Fibroblast of skin of right quadriceps (primary cell): ENCODE measurements around the gene RASSF3.
"Not testable (repeated sequence)": the region's sequence is repeated elsewhere in the genome, so short reads cannot be mapped to it uniquely, and the experiment has no call there.

Experiments
- DNase-seq: peaks from one replicate; pipeline ENCODE4 v3.0.0-alpha.2; 2013

Gene RASSF3

DNA sequence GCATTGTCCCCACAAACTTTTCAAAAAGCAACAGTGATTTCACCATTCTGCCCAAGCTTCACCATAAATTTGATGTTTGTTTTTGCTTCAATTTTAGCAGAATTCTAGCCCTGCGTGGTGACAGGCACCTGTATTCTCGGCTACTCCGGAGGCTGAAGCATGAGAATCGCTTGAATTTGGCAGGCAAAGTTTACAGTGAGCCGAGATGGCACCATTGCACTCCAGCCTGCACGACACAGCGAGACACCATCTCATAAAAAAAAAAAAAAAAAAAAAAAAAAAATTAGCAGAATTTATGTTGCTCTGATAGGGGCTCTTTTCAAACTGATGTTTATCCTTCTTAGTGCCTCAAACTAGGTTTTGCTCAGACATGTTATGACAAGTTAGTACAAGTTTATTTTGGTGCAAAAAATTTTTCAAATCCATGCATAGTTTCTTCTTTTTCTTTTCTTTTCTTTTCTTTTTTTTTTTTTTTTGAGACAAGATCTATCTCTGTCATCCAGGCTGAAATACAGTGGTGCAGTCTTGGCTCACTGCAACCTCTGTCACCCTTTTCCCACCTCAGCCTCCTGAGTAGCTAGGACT, 24.3 kb downstream of the RASSF3 start:
- DNase-seq, result no peak

DNA sequence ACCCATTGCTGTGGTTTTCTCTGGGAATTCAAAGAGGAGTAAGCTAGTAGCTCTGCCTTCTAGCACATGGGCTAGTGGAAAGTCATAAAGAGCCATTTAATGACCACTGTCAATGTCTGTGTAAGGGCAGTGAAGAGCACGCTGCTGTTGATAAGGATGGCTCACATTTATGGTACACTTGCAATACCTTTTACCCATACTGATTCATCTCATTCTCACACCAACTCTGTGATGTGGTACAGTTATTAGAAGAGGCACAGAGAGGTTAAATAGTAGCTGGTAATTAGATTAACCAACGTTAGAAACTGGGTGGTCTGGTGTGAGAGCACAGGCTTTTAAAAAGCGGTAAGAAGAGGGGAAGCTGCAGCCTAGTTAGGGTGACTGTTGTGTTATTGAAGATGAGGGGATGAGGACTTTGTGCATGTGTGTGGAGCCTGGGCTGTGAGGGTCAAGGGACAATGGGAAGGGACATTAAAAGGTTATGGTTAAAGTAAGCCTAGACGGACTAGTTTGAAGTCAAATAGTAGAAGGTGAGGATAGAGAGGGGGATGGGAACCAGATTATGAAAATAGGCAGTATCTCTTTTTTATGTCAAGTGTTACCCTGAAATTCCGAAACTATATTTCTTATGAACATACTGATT, 25.2 kb downstream of the RASSF3 start:
- DNase-seq, result no peak

DNA sequence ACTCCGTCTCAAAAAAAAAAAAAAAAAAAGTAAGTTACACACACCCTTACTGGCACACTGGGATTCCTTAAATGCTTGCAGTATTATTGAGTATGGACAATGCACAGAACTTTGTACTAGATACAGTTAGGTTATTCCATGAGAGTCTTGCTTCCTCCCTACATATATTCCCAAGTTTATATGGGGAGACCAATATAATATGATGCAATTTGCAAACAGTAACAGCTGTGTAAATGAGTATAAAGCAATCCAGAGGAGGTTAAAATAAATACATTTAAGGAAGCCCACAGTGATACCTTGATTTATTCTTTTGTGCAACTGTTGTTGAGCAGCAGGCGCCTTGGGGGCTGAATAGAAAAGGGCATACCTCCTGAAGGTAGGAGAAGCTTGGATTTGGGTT, 26.6 kb downstream of the RASSF3 start:
- DNase-seq, result no peak

DNA sequence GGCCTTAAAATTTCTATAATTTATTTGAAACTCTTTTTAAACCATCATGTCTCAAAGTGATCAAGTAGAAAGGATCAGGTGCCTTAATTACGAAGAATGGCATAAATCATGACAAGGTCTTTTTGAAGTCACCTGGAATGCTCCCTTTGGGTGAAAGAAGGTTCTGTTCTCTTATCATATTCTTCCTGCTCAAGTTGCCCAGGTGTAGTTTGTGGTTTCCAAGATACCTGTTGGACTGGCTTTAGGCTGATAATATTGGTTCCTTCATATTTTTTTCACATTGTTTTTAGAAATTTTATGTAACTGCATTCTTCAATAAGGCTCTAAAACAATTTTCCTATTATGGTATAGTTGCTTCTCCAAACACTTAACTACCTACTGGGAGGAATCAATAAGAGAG, 29.2 kb downstream of the RASSF3 start:
- no peak for DNase-seq

DNA sequence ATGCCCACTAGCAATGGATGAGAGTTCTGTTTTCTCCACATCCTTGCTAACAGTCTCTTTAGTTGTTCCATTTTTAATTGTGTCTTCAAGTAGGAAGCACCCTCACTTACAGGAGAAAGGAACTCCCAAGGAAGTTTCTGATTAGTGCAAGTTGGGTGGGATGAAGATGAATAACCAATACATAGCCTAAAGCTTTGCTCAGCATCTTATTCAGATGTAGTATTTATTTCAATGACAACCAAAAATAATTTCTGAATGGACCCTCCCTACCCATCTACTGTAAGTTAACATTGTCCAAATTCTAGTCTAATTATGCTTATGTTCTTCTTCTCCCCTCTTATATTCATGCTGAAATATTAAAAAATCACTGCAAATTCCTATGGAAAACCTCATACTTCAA, 36.0 kb downstream of the RASSF3 start:
- DNase-seq, result no peak

DNA sequence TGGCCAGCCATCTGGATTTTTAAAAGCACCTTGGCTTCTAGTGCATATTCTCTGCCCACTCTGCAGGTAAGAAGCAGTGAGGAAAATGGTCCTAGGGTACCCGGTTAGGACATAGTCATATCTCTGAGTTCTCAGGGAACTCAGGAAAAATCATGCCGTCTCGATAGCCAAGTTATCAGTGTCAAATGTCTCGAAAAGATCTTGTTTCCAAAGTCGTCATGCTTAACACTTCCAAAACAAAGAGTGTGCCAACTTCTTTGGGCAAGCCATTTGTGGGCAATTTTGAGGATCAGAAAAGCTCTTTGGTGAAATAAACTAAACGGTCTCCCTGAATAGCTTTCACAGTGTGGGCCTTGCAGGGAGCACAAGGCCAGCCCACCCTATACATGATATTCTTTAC, 39.2 kb downstream of the RASSF3 start:
- no peak for DNase-seq

DNA sequence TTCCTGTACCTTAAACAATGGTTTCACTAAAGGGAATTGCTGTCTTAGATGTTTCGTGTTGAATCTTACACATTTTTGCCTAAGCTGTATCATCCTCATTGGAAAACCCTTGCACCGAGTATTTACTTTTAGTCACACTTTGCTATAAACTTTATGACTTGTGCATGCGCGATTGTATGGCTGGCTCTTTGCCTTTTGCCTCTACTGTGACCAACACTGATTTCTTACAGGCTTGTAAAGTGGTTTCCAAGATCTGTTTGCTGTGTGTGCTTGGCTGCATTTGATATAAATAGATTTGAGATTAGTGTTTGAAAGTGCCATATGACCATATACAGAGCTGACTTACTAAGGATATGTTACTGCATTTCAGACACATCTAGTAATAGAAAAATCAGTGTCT, 40.5 kb downstream of the RASSF3 start:
- DNase-seq, result peak; percentile 28

DNA sequence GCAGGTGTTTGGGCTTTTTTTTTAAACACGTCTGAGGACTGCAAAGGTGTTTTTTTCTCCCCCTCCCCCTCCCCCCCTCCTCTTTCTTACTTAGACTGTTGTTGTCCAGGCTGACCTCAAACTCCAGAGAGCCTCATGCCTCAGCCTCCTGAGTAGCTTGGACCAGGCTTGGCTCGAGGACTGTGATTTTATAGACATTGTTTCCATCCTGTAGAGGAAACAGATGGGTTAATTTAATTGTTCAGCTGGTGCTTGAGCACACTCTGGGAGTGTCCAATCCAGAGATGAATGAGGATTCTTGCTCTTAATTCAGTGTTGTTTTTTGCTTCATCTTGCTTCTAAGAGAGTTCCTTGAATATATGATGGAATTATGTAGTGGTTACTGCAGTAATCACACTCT, 42.1 kb downstream of the RASSF3 start:
- no peak for DNase-seq

DNA sequence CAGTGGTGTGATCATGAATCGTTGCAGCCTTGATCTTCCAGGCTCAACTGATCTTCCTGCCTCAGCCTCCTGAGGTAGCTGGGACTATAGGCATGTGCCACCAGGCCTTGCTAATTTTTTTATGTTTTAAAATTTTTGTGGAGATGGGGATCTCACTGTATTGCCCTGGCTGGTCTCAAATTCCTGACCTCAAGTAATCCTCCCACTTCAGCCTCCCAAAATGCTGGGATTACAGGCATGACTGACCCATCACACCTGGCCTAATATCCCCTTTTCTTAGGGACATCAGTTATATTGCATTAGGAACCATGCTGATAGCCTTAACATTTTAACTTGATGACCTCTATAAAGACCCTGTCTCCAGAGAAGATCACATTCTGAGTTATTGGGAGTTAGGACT, 42.8 kb downstream of the RASSF3 start:
- no peak for DNase-seq

DNA sequence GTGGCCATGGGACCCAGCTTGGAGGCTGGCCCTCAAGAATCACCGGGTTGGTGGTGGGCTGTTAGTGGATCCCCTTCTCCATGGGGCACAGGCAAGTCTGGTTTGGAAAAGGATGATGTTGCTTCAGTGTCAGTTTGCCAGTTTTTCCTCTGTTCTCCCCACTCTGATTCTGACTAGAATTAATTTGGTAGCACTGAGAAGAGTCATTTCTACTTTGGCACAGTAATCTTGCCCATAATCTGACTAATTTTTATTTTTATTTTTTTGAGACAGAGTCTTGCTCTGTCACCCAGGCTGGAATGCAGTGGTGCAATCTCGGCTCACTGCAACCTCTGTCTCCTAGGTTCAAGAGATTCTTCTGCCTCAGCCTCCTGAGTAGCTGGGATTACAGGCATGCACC, 43.6 kb downstream of the RASSF3 start:
- not testable (repeated sequence) for DNase-seq

DNA sequence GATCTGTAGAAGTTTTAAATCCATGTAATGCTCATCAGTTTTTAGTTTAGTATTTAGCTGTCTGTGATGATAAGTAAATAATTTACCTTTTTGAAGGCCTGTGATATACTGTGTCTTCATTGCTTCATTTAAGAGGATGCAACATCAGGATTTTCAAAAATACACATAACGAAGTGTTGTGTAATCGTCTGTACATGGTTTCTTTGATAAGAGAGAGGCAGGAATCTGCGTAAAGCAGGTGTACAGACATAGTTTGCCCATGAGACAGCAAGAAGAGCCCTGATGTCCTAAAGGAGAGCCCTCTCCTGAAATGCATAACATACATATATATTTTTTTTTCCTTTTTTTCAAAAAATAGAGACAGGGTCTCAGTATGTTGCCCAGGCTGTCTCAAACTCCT, 44.8 kb downstream of the RASSF3 start:
- DNase-seq, result no peak

DNA sequence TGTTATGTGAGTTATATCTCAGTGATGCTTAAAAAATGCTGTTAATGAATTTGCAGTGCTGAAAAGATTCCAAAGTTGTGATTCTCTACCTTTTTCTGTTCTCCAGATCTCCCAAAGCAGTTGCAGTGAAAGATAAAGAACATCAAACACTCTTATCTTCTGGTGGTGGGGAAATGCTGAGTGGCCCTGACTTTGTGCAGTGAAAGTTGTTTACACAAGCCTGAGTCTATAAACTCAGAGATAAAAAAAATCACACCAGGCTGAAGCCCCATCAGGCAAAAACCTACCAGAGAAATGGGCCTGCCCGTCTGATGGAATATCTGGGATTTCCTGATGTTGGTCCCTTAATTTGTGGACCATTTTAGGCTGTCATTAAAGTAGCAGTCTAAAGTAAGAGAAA, 46.1 kb downstream of the RASSF3 start:
- no peak for DNase-seq

DNA sequence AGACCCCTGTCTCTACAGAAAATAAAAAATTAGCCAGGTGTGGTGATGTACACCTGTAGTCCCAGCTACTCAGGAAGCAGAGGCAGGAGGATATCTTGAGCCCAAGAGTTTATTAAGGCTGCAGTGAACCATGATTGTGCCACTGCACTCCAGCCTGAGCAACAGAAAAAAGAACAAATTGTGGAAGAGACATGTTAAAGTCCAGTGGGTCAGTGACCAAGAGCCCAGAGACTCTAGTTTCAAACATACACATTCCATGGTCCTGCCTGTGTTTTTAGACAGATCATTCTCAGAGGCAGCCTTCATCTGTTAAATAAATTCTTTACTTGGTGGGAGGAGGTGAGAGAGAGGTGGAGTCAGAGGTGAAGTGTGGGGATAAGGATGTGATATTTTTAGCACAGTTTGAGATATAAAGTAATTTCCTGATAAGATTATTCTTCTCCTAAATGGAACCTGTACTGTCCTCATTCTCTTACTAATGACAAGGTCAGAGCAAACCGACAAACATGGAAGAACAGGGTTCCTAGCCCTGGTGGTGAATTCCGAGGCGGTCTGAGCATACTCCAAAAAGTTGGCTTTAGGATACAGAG, 48.7 kb downstream of the RASSF3 start:
- DNase-seq, result no peak

DNA sequence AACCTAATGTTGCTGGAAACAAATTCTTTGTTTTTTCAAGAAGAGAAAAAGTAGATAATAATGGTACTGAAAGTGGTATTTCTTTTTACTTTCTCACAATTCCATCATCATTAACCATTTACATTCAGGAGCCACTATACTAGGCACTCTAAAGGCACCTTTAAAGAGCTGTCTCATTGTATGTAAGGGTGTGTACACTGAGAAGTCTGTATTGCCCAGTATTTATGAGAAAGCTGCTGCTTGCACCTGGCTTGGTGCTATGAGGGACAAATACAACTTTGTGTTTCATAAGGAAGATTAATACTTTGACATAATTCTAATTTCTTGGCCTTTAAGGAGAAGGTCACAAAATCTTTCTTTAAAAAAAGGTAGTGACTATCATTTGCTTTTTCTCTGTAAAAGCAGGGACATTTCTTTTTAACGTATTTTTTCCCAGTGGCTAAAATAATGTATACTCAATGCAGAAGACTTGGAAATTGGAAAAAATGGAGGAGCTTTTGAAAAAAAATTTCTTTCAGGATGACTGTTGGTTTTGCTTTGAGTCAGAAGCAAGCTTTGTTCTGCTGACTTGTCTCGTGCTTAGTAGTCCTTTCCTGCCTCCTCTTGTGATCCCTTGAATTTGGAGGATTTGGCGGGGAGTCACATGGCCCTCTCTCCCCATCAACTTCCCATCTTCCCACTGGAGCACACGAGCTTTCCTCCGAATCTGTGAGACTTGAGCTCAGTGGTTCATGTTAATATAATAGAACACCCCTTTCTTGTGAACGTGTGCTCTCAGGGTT, 50.1 kb downstream of the RASSF3 start:
- no peak for DNase-seq

DNA sequence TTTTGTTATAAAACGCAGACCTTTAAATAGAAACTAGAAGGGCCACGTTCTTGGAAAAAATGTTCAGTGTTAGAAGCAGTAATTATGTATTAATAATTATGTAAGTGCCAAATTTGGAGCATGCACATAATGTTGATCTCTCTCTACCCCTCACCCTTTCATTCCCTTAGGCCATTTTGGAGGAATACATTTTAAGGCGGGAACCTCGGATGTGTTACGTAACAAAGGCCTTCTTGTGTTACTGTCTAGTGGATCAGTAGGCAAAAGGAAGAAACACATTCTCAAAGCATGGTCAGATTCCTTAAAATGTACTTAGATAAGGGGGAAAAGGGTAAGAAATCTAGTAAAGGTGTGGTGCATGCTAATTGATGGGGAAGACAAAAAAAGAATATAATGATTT, 52.7 kb downstream of the RASSF3 start:
- DNase-seq, result no peak

DNA sequence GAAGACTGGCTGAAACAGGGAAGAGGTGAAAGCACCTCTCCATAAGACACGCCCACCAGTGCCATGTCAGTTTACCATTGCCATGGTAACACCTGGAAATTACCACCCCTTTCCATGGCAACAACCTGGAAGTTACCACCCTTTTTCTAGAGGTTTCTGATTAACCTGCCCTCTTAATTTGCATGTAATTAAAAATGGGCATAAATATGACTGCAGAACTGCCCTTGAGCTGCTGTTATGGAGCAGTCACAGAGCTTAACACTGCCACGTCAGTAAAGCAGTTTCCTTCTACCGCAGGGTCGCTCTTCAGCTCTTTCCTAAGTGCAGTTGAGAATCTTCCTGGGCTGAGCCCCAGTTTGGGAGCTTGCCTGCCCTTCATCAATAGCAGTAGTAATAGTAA, 55.2 kb downstream of the RASSF3 start:
- no peak for DNase-seq

DNA sequence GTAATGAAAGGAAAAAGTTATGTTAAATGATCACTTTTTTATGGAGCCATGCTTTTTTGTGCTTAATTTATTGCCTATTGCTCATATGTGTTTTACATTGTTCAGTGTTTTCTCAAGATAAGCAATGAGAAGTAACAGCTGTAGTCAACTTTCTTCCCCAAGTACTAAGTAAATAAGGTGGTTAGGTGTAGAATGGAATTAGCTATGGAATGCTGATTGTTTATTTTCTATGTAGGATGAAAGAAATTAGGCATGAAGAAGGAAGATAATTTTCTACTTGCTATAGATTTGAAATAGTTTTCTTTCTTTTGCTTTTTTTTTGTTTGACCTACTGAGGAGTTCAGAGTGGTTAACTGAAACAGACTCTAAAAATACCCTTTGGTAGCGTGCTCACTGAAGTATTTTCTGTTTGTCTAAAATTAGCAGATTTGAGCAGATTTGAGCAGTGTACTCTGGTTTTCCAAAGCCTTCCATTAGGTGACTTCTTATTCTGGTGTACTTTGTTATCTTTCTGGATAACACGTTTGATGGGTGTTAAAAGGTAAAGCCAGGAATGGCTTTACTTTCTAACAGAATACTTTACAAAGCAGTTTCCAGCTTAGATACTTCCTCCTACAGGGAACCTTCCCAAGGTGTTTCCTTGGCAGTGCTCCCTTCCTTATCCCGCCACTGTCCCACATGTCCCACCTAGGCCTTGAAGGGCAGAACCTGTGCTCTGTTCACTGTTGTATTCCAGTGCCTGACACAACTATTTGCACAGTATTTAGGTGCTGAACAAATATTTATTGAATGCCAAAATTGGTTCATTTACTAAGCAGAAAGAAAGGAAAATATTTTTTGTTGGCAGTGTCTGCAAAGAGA, 56.0 kb downstream of the RASSF3 start:
- no peak for DNase-seq

DNA sequence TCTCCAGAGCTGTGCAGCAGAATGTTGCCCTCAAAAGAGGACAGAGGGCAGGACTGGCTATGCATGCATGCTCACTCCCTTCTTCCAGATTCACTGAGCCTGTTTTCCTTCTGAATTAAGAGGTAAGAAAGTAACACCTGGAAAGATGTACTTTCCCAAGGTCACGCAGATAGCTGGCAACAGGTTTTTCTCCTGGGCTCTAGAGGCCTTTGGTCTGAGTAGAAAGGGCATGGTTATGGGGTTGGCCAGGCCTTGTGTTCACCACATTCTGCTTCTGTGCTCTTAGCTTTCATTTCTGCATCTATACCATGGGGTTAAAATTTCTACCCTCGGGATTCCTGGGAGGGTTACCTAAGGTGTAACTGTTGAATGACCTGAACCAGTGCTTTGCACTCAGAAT, 57.5 kb downstream of the RASSF3 start:
- DNase-seq, result no peak

DNA sequence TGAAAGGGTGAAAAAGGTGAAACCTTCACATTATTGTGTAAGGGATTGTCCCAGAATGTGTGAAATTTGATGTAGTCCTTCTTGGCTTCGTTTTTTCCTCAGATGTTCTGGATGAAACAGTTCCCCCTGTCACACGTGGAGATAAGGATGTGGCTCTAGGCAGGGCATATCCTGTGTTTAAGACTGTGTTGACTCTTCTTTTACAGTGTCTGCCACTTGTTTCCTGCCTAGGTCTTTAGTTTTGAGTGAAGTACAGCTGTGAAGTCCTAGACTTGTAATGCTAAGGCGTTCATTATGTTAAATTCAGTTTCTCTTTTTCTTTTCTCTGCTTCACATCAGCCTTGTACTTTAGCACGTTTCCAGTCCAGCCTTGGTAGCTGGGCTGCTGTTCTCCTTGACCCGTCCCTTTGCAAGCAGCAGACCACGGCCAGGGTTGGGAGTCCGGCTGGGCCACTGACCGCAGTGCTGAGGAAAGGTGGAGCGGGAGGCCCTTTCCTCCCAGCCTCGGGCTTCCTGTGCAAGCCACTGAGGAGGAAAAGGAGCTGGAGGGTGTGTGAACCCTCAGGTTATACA, 59.1 kb downstream of the RASSF3 start:
- DNase-seq, result no peak

DNA sequence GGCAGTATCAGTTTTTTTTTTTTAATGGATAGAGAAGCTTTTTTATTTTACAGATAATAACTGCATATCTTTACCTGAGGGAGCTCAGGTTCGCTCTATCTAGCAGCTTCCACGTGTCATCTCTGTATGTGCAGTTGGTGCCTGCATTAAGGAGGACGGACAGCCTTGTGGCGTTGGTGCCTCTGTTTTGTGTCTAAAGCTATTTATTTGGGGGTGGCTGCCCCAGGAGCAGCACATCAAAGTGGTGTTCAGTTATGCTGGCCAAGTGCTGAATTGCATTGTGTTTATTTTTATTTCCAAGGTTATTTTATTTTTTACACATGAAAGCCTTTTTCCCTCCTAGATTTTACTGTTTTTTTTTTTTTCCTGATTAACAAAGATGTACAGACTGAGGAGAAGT, 59.7 kb downstream of the RASSF3 start:
- DNase-seq, result no peak

DNA sequence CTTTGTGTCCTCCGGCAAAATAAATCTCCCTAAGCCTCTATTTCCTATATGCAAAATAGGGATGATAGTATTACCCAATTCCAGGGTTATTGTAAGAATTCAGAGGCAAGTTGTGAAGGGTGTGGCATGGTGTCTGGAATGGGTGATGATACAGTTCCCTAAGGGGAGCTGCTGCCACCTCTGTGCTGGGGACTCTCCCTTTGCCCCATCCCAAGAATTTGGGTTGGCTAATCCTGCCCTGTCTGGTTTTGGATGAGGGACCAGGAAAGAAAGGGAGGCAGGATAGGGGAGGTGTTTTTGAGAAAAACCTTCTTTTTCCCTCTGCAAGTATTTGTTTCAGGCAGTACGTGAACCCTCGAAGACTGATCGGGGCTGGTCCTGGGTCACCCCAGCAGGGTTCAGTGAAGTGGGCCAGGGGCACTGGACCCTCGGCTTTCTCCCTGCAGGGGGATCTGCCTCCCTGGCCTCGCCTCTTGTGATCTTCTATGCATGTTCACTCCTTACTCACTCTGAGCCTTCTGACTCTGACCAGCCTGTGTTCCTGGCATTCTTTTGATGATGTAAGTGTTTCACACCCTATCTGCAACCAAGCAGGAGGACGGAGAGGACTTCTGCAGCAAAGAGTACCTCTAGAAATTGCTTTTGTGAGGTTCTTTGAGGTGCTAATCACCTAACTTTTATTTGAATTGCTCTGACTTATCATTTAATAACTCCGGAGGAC, 60.8 kb downstream of the RASSF3 start:
- DNase-seq, result peak; percentile 48

DNA sequence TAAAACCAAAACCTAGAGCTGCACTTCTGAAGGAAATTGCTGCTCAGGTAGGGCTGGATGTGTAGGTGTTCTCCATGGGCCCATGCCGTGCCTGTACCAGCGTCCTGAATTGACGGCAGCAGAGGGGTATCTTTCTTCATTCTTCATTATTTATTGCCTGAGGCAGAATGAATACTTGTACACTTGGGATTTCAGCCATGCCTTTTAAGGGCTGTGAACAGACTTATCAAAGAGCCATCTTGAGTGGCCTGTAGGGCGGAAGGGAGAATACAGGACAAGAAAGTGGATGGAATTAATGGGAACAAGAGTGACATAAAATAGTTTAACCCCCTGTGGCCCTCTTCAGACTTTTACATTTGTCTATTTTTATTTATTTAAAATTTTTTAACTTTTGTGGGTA, 61.4 kb downstream of the RASSF3 start:
- no peak for DNase-seq
